ENCODE data around the gene PRKCA.

The PRKCA gene

GRCh38 chr17:66834426-66834918, 532.1 kb downstream of the PRKCA start:
- no peaks in the 10 kb centered on the region for H3K9me2 ChIP-seq (replicated peaks; ENCODE audit: low read depth, low read length)
- TF ChIP-seq EZH2phosphoT487 (IDR thresholded peaks at IDR 0.05; ENCODE audit: borderline replicate concordance): no peak
- TF ChIP-seq CTCF (conservative IDR thresholded peaks at IDR 0.05; ENCODE audit: low read length): no peak
- no peak overlapping the region for H3K4me2 ChIP-seq (ENCODE audit: low read depth, low read length, poor library complexity, severe bottlenecking)
- no peaks in the 10 kb centered on the region for H3K9me3 ChIP-seq (ENCODE audit: insufficient read depth, low read depth, low read length)
- no peak overlapping the region for H3K4me3 ChIP-seq (ENCODE audit: low read length, poor library complexity, severe bottlenecking)
- no peaks in the 10 kb centered on the region for H4K20me1 ChIP-seq (ENCODE audit: insufficient read depth, low read length, poor library complexity, severe bottlenecking)
- H3K27me3 ChIP-seq (ENCODE audit: insufficient read depth, low read length, poor library complexity, severe bottlenecking): no peaks in the 10 kb centered on the region
- no peaks in the 10 kb centered on the region for H3K4me1 ChIP-seq (ENCODE audit: insufficient read depth, low read length, poor library complexity, severe bottlenecking)
- H3K36me3 ChIP-seq (ENCODE audit: insufficient read depth, low read length): no peaks in the 10 kb centered on the region
- no peak overlapping the region for H2AFZ ChIP-seq (ENCODE audit: low read length)
- H3K9ac ChIP-seq (ENCODE audit: low read depth, low read length, poor library complexity, severe bottlenecking): no peak overlapping the region
- H3K79me2 ChIP-seq (ENCODE audit: insufficient read depth, low read length): no peaks in the 10 kb centered on the region
- no peaks in the 10 kb centered on the region for H3F3A ChIP-seq (ENCODE audit: low read depth)

- H3K9me2 ChIP-seq (replicated peaks; ENCODE audit: low read depth, low read length): no peaks in the 10 kb centered on the region
- no peaks in the 10 kb centered on the region for H3K9me3 ChIP-seq (ENCODE audit: insufficient read depth, low read depth, low read length)
- H3K9ac ChIP-seq (ENCODE audit: low read depth, low read length, poor library complexity, severe bottlenecking): no peak within 1 kb of the TSS
- H3K79me2 ChIP-seq (ENCODE audit: insufficient read depth, low read length): no peaks in the 10 kb centered on the region
- H3K36me3 ChIP-seq (ENCODE audit: insufficient read depth, low read length): no peaks in the 10 kb centered on the region
- TF ChIP-seq EZH2phosphoT487 (IDR thresholded peaks at IDR 0.05; ENCODE audit: borderline replicate concordance): no peak
- no peak for TF ChIP-seq CTCF (conservative IDR thresholded peaks at IDR 0.05; ENCODE audit: low read length)
- no peaks in the 10 kb centered on the region for H4K20me1 ChIP-seq (ENCODE audit: insufficient read depth, low read length, poor library complexity, severe bottlenecking)
- H2AFZ ChIP-seq (ENCODE audit: low read length): no peak within 1 kb of the TSS
- H3F3A ChIP-seq (ENCODE audit: low read depth): no peaks in the 10 kb centered on the region
- H3K4me1 ChIP-seq (ENCODE audit: insufficient read depth, low read length, poor library complexity, severe bottlenecking): no peaks in the 10 kb centered on the region
- no peak within 1 kb of the TSS for H3K4me3 ChIP-seq (ENCODE audit: low read length, poor library complexity, severe bottlenecking)
- no peak within 1 kb of the TSS for H3K4me2 ChIP-seq (ENCODE audit: low read depth, low read length, poor library complexity, severe bottlenecking)
- H3K27me3 ChIP-seq (ENCODE audit: insufficient read depth, low read length, poor library complexity, severe bottlenecking): no peaks in the 10 kb centered on the region
Measured at GRCh38 chr17:66834919-66835454, 532.6 kb downstream of the PRKCA start, which contains the start of gene CACNG5. TSS of gene CACNG5 (plus strand) at chr17:66835117. CDS start at chr17:66877333, 42,216 bp downstream.

- H3F3A ChIP-seq (ENCODE audit: low read depth): no peaks in the 10 kb centered on the region
- H4K20me1 ChIP-seq (ENCODE audit: insufficient read depth, low read length, poor library complexity, severe bottlenecking): no peaks in the 10 kb centered on the region
- no peaks in the 10 kb centered on the region for H3K36me3 ChIP-seq (ENCODE audit: insufficient read depth, low read length)
- no peaks in the 10 kb centered on the region for H3K9me3 ChIP-seq (ENCODE audit: insufficient read depth, low read depth, low read length)
- no peak overlapping the region for H3K4me3 ChIP-seq (ENCODE audit: low read length, poor library complexity, severe bottlenecking)
- no peaks in the 10 kb centered on the region for H3K9me2 ChIP-seq (replicated peaks; ENCODE audit: low read depth, low read length)
- H3K27me3 ChIP-seq (ENCODE audit: insufficient read depth, low read length, poor library complexity, severe bottlenecking): no peaks in the 10 kb centered on the region
- TF ChIP-seq EZH2phosphoT487 (IDR thresholded peaks at IDR 0.05; ENCODE audit: borderline replicate concordance): no peak
- TF ChIP-seq CTCF (conservative IDR thresholded peaks at IDR 0.05; ENCODE audit: low read length): no peak
- H3K9ac ChIP-seq (ENCODE audit: low read depth, low read length, poor library complexity, severe bottlenecking): no peak overlapping the region
- no peaks in the 10 kb centered on the region for H3K4me1 ChIP-seq (ENCODE audit: insufficient read depth, low read length, poor library complexity, severe bottlenecking)
- no peak overlapping the region for H2AFZ ChIP-seq (ENCODE audit: low read length)
- no peak overlapping the region for H3K4me2 ChIP-seq (ENCODE audit: low read depth, low read length, poor library complexity, severe bottlenecking)
- no peaks in the 10 kb centered on the region for H3K79me2 ChIP-seq (ENCODE audit: insufficient read depth, low read length)
Measured at GRCh38 chr17:66835476-66835875, 533.1 kb downstream of the PRKCA start.
